Stomach (tissue), 4 donors: ENCODE data around the gene GOLGA3.

Source experiments
- CTCF ChIP-seq, 7 experiments: fragments of 450-650 bp in 4 of 7; fragments of 200-600 bp in 3 of 7; sonication (generic) in 3 of 7; IDR thresholded peaks; one replicate each; pipeline ENCODE4 v1.5.1; 2016 to 2019; ENCODE audit warnings: antibody characterized with exemption in 7 of 7, control low read depth in 2 of 7, mild to moderate bottlenecking in 1 of 7
- POLR2A ChIP-seq, 4 donors: fragments of 450-650 bp; IDR thresholded peaks; one replicate each; pipeline ENCODE4 v1.6.1; 2016; ENCODE audit warnings: antibody characterized with exemption in 4 of 4, control low read depth in 2 of 4, mild to moderate bottlenecking in 1 of 4, moderate library complexity in 1 of 4

DNA sequence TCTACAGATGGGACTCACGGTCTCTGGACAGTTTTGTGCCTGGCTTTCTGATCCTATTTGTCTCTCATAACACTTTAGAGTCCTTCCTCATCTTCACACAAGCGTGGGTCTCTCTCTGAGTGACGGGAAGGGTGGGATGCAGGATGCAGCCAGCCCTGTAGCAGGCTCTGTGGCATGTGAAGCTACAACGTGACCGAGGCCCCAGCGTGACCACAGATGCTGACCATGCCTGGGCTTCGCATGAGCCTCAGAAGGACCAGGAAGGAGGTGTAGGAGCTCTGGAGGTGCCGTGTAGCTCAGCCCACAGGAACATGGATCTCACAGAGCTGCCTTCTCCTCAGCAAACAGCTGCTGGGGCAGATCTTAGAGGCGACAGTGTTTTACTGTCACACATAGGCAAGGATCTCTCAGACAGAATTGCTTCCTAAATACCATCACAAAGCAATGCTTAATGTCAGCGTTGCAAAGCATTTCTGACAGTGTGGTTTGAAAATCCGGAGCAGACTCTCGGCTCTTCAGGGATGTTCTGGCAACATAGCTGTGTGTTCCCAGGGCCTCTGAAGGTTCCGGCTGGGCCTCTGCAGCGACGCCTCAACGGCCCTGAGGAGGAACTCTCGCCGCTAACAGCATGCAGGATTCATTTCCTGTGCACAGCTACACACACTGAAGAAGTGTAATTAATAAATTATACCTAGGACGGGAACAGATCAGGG is 88.9 kb downstream of the GOLGA3 start:
- TF ChIP-seq POLR2A (IDR thresholded peaks at IDR 0.05) (no peak), CTCF (IDR thresholded peaks at IDR 0.05) (no peak)
